Activated naive CD8-positive, alpha-beta T cell (primary cell): Measurements from ENCODE around the gene REEP6.
A peak's percentile ranks its signal among the peaks of the same experiment; 100 is the strongest.
"Not testable (repeated sequence)": the region's sequence is repeated elsewhere in the genome, so short reads cannot be mapped to it uniquely, and the experiment has no call there.

Experiments used
- H3K27ac Mint-ChIP-seq: one replicate; pipeline ENCODE4 v1.8.0; 2021; ENCODE audit warnings: mixed read lengths
- H3K27me3 Mint-ChIP-seq: one replicate; pipeline ENCODE4 v1.8.0; 2021; ENCODE audit warnings: mixed read lengths
- H3K36me3 Mint-ChIP-seq: one replicate; pipeline ENCODE4 v1.8.0; 2021; ENCODE audit warnings: mixed read lengths
- H3K4me1 Mint-ChIP-seq: one replicate; pipeline ENCODE4 v1.8.0; 2021; ENCODE audit warnings: low read depth, mixed read lengths
- H3K4me3 Mint-ChIP-seq: one replicate; pipeline ENCODE4 v1.8.0; 2021; ENCODE audit warnings: mild to moderate bottlenecking, mixed read lengths
- H3K9me3 Mint-ChIP-seq: one replicate; pipeline ENCODE4 v1.8.0; 2021; ENCODE audit warnings: low read depth, mixed read lengths

The REEP6 gene

GRCh38 chr19:1490311-1491113, 469 bp upstream of the REEP6 start, which contains the start of gene PCSK4:
Gene PCSK4, minus strand, starts transcription at chr19:1490350. Its CDS starts 4 bp downstream, at chr19:1490346.
- Mint-ChIP-seq H3K4me1 (peaks cover 12% of the 10 kb centered on the region), H3K27ac (peak within 1 kb of the TSS; percentile 91), H3K4me3 (peak within 1 kb of the TSS; percentile 91), H3K9me3 (no peaks in the 10 kb centered on the region), H3K36me3 (no peaks in the 10 kb centered on the region), H3K27me3 (no peaks in the 10 kb centered on the region)

- no peaks in the 10 kb centered on the region for H3K27me3 Mint-ChIP-seq
Observed at GRCh38 chr19:1491849-1492170, 829 bp downstream of the REEP6 start.

GRCh38 chr19:1492474-1493006, 1.6 kb downstream of the REEP6 start:
- Mint-ChIP-seq H3K27me3 (no peaks in the 10 kb centered on the region), H3K27ac (no peak overlapping the region), H3K4me1 (peaks cover 12% of the 10 kb centered on the region), H3K4me3 (no peak overlapping the region), H3K9me3 (no peaks in the 10 kb centered on the region), H3K36me3 (no peaks in the 10 kb centered on the region)

More at GRCh38 chr19:1491849-1492170, 829 bp downstream of the REEP6 start:
- no peak overlapping the region for H3K27ac Mint-ChIP-seq
- no peaks in the 10 kb centered on the region for H3K9me3 Mint-ChIP-seq
- H3K4me3 Mint-ChIP-seq = peak overlapping the region; percentile 82
- peaks cover 12% of the 10 kb centered on the region for H3K4me1 Mint-ChIP-seq
- H3K36me3 Mint-ChIP-seq = no peaks in the 10 kb centered on the region

- no peak overlapping the region for H3K27ac Mint-ChIP-seq
- no peaks in the 10 kb centered on the region for H3K9me3 Mint-ChIP-seq
- no peak overlapping the region for H3K4me3 Mint-ChIP-seq
- peaks cover 11% of the 10 kb centered on the region for H3K4me1 Mint-ChIP-seq
- no peaks in the 10 kb centered on the region for H3K27me3 Mint-ChIP-seq
- H3K36me3 Mint-ChIP-seq = no peaks in the 10 kb centered on the region
Observed at GRCh38 chr19:1494115-1494815, 3.3 kb downstream of the REEP6 start.

- Mint-ChIP-seq H3K27ac (no peak overlapping the region), H3K9me3 (no peaks in the 10 kb centered on the region), H3K27me3 (no peaks in the 10 kb centered on the region), H3K36me3 (no peaks in the 10 kb centered on the region), H3K4me3 (no peak overlapping the region), H3K4me1 (peaks cover 8% of the 10 kb centered on the region)
Observed at GRCh38 chr19:1495051-1495798, 4.2 kb downstream of the REEP6 start.

- Mint-ChIP-seq H3K27ac (no peak overlapping the region), H3K4me1 (peaks cover 5% of the 10 kb centered on the region), H3K9me3 (no peaks in the 10 kb centered on the region), H3K4me3 (no peak overlapping the region), H3K36me3 (no peaks in the 10 kb centered on the region), H3K27me3 (no peaks in the 10 kb centered on the region)
Observed at GRCh38 chr19:1495799-1496713, 5.1 kb downstream of the REEP6 start.

- H3K27ac Mint-ChIP-seq = no peak overlapping the region
- H3K9me3 Mint-ChIP-seq = no peaks in the 10 kb centered on the region
- H3K27me3 Mint-ChIP-seq = no peaks in the 10 kb centered on the region
- H3K36me3 Mint-ChIP-seq = no peaks in the 10 kb centered on the region
- no peak overlapping the region for H3K4me3 Mint-ChIP-seq
- peaks cover under 1% of the 10 kb centered on the region for H3K4me1 Mint-ChIP-seq
Observed at GRCh38 chr19:1496714-1497577, 6.0 kb downstream of the REEP6 start.

- Mint-ChIP-seq H3K9me3 (no peaks in the 10 kb centered on the region), H3K4me1 (peaks cover 2% of the 10 kb centered on the region), H3K27me3 (peaks cover 2% of the 10 kb centered on the region), H3K36me3 (no peaks in the 10 kb centered on the region), H3K4me3 (no peak overlapping the region), H3K27ac (no peak overlapping the region)
Observed at GRCh38 chr19:1497578-1498235, 6.7 kb downstream of the REEP6 start.

GRCh38 chr19:1499231-1499630, 8.2 kb downstream of the REEP6 start:
- H3K27me3 Mint-ChIP-seq, H3K36me3 Mint-ChIP-seq, H3K9me3 Mint-ChIP-seq, H3K27ac Mint-ChIP-seq, H3K4me3 Mint-ChIP-seq, H3K4me1 Mint-ChIP-seq: not testable (repeated sequence)

GRCh38 chr19:1501200-1501595, 10.2 kb downstream of the REEP6 start:
- Mint-ChIP-seq H3K36me3 (no peaks in the 10 kb centered on the region), H3K4me1 (peaks cover 8% of the 10 kb centered on the region), H3K27me3 (peaks cover 6% of the 10 kb centered on the region), H3K4me3 (no peak overlapping the region), H3K9me3 (no peaks in the 10 kb centered on the region), H3K27ac (no peak overlapping the region)

- H3K27ac Mint-ChIP-seq = no peak overlapping the region
- H3K4me3 Mint-ChIP-seq = no peak overlapping the region
- no peaks in the 10 kb centered on the region for H3K36me3 Mint-ChIP-seq
- H3K4me1 Mint-ChIP-seq = peaks cover 9% of the 10 kb centered on the region
- no peaks in the 10 kb centered on the region for H3K9me3 Mint-ChIP-seq
- H3K27me3 Mint-ChIP-seq = peaks cover 6% of the 10 kb centered on the region
Observed at GRCh38 chr19:1502433-1503088, 11.6 kb downstream of the REEP6 start.

GRCh38 chr19:1503089-1503924, 12.3 kb downstream of the REEP6 start:
- peaks cover 6% of the 10 kb centered on the region for H3K27me3 Mint-ChIP-seq
- H3K36me3 Mint-ChIP-seq = no peaks in the 10 kb centered on the region
- no peaks in the 10 kb centered on the region for H3K9me3 Mint-ChIP-seq
- H3K4me1 Mint-ChIP-seq = peaks cover 14% of the 10 kb centered on the region
- no peak overlapping the region for H3K27ac Mint-ChIP-seq
- no peak overlapping the region for H3K4me3 Mint-ChIP-seq
